GM18951 (cell line): ENCODE measurements around the gene RAB26.
"Not testable (repeated sequence)": the region's sequence is repeated elsewhere in the genome, so short reads cannot be mapped to it uniquely, and the experiment has no call there.

ENCODE experiments used
- POLR2A ChIP-seq: IDR thresholded peaks from 4 replicates; pipeline ENCODE4 v1.6.1; 2011; ENCODE audit warnings: mild to moderate bottlenecking; ENCODE audit not compliant: insufficient read length, insufficient read depth; ENCODE audit errors: extremely low read depth
- in situ Hi-C: fragments of 300-500 bp; cut with MboI; formaldehyde crosslinking; loops from one replicate; pipeline ENCODE4 v1.12.0; 2022; ENCODE audit warnings: low sequenced_read_pairs, mixed read lengths, inconsistent platforms; ENCODE audit not compliant: unreplicated experiment

RAB26 gene

GRCh38 chr16:2147981-2148671, at the start of gene RAB26:
Gene RAB26 (plus strand): TSS chr16:2148625. CDS start chr16:2148784, 159 bp downstream.
- in situ Hi-C loops, result no loop called here
- TF ChIP-seq POLR2A, result no peak

- in situ Hi-C loops, result not testable (repeated sequence)
These were observed 46.8 kb upstream of the RAB26 start for GRCh38 chr16:2101581-2101980.

DNA sequence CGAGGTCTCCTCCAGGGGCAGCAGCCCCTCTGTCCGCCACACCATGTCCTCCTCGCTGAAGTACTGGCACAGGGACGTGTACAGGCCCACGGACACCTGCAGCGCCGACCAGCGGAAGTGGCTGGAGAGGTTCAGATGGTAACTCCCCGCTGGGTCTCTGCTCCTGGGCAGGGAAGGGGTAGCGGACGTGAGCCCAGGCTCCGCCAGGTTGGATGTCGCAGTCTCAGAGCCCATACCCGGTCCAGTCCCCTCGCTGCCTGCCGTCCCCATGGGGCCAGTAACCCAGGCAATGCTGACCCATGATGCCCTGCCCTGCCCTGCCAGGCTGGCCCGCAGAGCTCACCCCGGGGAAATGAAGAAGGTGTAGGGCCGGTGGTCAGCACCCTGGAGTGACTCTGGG, 46.0 kb upstream of the RAB26 start:
- in situ Hi-C loops, result no loop called here
- no peak for TF ChIP-seq POLR2A

DNA sequence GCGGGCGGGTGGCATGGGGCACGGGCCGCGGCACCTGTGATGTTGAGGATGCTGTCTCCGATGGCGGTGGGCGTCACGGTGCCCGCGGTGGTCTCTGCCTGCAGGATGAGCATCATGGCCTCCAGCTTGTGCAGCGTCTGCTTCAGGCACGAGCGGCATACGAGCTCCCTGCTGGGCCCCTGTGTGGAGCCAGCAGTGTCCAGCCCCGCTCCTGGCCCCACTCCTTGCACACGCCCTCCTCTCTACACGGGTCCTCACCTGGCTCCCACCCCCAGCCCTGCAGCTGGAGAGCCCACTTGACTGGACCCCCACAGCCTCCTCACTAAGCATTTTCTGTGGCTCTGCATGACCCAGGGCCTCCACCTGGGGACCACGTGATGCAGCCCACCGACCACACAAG, 44.0 kb upstream of the RAB26 start:
- in situ Hi-C loops, result not testable (repeated sequence)

DNA sequence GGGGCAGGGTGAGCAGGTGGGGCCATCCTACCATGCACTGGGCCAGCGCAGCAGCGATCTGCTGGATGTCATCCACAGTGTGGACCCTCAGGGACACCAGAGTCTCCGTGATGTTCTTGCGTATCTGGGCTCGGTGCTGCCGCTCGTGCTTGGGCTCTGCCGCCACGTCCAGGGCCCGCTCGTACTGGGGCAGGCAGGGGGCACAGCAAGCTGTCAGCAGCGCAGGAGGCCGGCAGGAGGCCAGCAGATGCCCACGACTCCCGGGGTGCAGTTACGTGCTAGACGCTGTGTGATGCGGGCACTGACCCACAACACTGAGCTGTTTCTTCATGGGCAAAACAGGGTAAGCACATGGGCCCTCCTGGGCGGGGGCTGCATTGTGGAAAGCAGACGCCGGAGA, 43.1 kb upstream of the RAB26 start:
- in situ Hi-C loops, result not testable (repeated sequence)

DNA sequence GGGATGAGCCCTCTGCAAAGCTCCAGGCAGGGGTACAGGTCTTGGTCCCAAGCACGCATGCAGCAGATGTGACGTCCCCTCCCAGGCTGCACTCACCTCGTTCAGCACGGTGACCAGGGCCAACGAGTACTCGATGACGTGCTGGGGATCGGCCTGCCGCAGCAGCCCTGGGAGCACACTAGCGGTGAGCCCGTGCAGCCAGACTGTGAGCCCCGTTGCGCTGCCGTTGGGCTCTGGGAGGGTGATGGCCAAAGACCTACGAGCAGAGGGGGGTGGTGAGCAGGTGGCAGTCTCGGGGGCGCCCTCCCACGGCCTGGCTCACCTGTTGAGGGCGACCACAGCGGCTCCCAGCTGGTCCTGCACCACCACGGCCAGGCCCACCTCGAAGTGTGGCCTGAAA, 42.7 kb upstream of the RAB26 start:
- in situ Hi-C loops, result not testable (repeated sequence)

- in situ Hi-C loops, result not testable (repeated sequence)
These were observed 42.2 kb upstream of the RAB26 start for GRCh38 chr16:2106211-2106610.

DNA sequence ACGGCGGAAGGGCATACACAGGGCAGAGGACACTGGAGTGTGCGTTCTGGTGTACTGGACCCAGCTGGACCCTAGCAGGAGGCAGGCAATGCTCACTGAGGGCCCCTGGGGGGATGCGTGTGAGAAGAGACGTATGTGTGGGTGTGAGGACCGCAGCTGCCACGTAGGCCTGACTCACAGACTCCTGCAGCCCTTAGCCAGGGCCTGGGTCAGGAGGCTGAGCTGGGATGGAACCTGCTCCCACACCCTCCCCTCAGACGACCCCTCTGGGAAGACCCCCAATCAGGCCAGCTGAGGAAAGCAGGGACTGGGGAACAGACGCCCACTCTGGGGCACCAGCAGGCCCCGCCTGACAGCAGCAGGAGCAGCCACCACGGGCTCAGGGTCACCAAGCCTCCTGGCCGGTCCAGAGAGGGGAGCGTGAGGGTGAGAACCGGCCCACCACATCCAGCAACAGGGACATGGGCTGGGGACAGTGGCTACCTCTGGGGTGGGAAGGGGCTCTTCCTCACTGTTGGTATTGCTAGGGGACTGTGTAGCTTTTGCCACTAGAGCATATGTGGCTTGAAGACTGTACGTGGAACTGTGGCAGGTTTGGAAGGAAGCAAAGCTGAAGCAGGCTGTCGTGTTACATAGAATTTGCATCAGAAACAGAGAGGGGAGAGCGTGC, 41.2 kb upstream of the RAB26 start:
- in situ Hi-C loops, result not testable (repeated sequence)

- in situ Hi-C loops, result not testable (repeated sequence)
These were observed 40.7 kb upstream of the RAB26 start for GRCh38 chr16:2107791-2108125.

DNA sequence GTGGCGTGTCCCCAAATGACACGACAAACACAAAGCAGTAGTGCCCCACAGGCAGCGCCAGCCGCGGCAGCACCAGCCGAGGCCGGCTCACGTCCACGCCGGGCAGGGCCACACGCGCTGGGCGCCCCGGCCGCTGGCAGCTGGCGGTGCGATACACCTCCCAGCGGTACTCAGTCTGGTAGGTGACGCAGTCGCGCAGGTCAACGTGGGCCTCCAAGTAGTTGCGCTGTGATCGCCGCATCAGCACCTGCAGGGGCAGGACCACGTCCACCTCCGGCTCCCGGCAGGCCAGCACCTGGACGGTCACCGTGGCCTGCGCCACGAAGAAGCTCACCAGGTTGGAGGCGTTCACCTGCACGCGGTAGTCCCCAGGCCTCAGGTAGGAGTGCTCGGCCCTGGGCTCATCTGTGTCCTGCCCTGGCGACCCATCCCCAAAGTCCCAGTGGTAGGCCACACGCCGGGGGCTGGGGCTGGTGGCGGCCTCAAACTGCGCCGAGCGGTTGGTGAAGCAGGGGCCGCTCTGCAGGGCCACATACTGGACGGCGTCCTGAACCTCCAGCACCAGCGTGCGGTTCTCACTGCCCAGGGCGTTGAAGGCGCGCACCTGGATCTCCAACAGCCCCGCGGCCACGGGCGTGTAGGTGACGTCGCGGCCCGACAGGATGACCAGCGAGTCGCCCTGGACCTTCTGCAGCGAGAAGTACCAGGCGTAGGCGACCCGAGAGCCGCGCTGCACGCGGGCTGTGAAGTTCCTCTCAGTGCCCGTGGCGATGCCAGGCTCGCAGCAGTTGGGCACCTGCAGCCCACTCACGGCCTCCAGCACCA, 39.8 kb upstream of the RAB26 start:
- in situ Hi-C loops, result not testable (repeated sequence)

DNA sequence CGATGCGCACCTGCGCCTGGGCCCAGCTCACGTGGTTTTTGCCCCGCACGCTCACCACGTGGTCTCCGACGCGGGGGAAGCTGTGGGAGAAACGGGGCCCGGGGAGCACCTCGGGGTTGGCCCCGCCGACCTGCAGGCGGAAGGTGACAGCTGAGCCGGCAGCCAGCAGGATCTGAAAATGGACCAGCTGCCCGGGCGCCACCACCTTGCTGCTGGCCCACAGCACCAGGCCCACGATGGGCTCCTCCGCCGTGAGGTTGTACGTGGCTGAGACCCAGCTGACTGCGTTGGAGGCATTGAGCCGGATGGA, 39.2 kb upstream of the RAB26 start:
- in situ Hi-C loops, result not testable (repeated sequence)

- in situ Hi-C loops, result not testable (repeated sequence)
These were observed 38.6 kb upstream of the RAB26 start for GRCh38 chr16:2109872-2110271.

GRCh38 chr16:2110332-2111008, 38.0 kb upstream of the RAB26 start:
- in situ Hi-C loops, result not testable (repeated sequence)

DNA sequence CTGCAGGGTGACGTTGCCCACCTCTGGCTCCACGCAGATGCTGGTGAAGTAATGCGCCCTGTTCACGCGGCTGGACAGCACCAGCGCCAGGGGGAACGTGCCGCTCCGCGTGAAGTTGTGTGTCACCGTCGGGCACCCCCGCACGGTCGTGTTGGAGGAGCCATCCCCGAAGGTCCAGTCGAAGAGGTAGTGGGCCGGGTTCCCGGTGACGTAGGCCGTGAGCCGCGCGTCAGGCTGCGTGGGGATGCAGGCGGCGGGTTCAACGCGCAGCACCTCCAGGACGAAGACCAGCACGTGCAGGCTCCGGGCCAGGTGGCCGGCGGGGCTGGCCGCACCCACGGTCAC, 37.4 kb upstream of the RAB26 start:
- in situ Hi-C loops, result not testable (repeated sequence)

DNA sequence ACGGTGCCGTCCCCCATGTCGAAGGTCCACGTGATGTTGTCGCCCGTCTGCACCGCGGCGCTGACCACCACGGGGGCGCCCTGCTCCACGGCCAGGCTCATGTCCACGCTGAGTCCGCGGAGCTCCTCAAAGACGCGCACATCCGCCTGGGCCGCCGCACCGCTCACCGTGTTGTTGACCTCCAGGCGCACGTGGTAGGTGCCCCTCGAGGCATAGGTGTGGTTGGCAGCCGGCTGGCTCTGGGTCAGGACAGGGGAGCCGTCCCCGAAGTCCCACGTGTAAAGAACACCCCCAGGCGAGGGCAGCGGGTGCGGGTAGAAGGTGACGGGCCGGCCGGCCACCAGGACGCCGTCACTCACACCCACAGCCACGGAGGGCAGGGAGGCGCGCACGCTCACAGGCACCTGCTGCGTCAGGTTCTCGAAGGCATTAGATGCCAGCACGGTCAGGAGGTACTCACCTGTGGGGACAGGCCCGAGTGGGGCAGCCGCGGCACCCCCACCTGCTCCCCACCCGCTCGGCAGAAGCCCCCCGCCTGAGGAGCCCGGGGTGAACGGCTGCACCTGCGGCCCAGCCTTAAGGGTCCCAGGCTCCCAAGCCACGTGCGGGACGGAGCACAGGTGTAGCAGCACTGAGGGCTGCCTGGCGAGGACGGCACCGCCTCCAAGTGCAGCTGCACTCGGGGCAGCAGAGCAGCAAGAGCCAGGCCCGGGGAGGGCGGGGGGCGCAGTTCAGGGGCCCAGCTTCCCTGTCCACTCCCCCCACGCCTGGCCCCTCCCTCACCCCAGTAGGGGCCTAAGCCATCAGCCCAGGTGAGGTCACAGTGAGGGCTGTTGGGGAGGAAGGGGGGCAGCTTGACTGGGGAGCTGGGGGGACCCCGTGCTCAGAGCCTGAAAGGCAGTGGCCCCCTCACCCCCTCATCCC, 36.8 kb upstream of the RAB26 start:
- in situ Hi-C loops, result not testable (repeated sequence)

DNA sequence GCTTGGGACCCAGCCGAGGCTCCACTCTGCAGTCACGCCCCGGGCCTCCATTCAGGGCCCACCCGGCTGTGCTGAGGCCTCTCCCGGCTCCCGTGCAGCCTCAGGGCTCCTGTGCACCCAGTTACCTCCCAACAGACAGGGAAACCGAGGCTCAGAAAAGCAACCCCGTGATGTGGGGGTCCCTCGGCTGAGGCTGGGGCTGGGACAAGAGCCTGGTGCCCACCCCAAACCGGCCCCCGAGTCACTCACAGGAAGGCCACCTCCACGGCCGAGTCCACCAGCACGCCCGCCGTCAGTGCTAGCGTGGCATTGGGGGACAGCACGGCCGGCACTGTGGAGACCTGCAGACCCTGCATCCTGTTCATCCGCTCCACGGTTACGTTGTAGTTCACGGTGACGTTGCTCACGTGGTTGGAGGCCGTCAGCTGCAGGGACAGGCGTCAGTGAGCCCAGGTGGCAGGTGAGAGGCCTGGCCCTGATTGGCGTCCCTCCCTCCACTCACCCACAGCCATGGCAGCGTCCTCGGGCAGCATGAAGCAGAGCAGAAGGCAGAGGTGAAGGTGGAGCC, 35.8 kb upstream of the RAB26 start:
- in situ Hi-C loops, result not testable (repeated sequence)

- in situ Hi-C loops, result not testable (repeated sequence)
These were observed 34.2 kb upstream of the RAB26 start for GRCh38 chr16:2114225-2114624.

GRCh38 chr16:2114885-2115590, 33.4 kb upstream of the RAB26 start:
- in situ Hi-C loops, result not testable (repeated sequence)
